Activated CD4-positive, alpha-beta T cell treated with anti-CD3 and anti-CD28 coated beads, Interleukin-10, Interleukin-2, amounts not matched to agents 100 ng/mL and 50 ng/mL, durations not matched to agents 16 hours and 8 hours (primary cell): ENCODE data around the gene LAMA5.

Experiments
- DNase-seq: peaks from one replicate; pipeline ENCODE4 v3.0.0-alpha.2; 2020

The LAMA5 gene

DNA sequence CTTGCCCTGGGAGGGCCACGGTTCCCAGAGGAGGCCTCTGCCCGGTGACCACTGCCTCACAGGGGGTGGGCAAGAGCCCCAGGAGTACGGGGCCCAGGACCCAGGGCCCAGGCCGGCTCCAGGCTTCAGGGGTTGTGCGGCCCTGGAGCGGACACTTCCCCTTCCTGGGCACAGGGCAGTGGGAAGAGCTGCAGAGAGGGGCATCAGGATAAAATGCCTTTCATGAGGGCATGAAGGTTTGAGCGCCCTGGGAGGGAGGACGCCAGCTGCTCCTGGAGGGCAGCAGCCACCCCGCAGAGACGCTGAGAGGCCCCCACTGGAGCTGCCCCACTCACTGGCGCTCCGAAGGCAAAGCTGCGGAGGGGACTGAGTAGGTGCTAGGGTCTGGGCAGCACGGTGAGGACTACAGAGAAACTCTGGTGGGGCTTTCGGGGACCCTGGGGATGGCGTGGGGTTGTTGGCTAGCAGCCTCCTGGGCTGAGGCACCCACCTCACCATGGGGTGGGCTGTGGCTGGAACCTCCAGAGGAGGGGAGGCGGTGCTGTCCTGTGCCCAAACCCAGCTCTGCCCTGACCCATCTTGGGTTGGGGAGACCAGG lies 10.4 kb downstream of the LAMA5 start:
- DNase-seq: no peak

DNA sequence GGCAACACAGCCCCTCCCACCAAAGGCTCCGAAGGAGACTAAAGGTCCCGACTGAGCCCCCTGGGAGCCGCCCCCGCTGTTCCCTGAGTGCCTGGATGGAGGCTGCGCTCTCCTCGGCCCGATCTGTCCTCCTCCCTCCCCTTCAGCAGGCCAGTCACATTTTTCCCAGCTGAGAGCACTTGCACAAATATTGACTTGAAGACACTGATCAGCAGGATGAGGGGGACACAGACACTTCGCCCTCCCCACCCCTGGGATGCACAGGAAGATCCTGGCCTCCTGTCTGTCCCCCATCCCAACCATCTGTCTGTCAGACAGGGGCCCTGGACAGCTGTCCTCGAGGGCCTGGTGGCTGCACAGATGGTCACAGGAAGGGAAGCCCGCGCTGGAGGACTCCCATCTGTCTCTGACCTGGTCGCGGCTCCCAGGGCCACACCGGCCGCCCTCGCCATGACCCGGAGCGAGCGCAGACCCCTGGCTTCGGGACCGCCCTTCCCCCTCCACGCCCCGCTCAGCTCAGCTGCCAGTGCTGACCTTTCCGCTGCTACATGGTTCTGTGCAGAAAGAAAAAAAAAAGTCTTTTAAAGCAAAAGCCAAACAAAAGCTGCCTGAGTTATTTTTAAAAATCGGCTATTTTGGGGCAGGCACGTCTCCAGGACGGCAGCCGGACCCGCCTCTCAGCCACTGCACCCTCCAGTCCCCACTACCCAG lies 11.1 kb downstream of the LAMA5 start:
- DNase-seq: no peak

DNA sequence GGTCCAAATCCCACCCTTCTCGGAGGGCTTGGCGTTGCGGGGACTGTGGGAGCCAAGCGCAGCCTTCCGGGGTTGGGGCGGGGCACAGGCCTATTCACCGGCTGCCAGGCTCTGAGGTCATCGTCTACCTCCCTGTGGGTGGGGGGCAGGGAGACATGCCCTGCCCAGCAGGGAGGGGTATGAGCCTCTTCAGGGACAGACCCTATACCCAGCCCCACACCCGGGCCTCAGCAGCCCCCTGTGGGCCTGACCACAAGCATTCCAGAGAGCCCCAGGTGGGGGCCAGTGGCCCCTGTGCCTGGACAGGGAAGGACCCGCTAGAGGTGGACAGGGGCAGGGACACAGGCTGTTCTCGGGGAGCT lies 11.6 kb downstream of the LAMA5 start:
- DNase-seq: no peak

- no peak for DNase-seq
Measured at GRCh38 chr20:62354811-62355341, 12.2 kb downstream of the LAMA5 start.

- DNase-seq: no peak
Measured at GRCh38 chr20:62354031-62354808, 12.9 kb downstream of the LAMA5 start.

DNA sequence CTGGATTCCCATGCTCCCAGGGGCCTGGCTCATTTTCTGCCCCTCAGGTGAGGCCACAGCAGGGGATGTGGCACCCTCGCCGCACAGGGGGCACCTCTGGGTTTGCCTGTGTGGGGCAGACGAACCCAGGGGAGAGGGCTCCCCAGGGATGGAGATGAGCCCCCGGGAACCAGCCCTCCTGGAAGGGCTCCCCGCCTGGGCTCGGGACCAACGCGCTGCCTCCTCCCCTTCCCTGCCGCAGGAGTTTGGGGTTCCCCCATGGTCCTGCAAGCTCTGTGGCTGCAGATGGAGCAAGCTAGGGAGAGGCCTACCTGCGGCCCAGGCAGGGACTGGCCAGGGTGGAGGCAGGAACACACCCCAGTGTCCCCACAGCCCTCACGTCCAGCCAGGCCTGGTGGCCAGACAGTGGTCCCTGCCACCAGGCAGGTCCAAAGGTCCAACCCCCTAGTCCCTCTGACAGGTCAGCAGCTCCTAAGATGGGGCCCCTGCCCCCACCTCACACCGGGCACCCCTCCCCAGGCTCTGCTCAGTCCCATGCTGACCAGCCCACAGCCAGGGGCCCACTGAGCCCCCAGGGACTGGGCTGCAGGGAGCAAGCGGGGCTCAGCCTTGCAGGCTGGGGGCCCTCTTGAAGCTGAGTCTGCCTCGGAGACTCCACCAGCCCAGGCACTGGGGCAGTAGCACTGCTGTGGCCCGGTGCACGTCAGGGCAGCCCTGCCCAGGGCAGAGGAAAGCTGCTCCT lies 13.7 kb downstream of the LAMA5 start:
- DNase-seq: no peak

GRCh38 chr20:62352402-62353288 lies 14.5 kb downstream of the LAMA5 start:
- no peak for DNase-seq

DNA sequence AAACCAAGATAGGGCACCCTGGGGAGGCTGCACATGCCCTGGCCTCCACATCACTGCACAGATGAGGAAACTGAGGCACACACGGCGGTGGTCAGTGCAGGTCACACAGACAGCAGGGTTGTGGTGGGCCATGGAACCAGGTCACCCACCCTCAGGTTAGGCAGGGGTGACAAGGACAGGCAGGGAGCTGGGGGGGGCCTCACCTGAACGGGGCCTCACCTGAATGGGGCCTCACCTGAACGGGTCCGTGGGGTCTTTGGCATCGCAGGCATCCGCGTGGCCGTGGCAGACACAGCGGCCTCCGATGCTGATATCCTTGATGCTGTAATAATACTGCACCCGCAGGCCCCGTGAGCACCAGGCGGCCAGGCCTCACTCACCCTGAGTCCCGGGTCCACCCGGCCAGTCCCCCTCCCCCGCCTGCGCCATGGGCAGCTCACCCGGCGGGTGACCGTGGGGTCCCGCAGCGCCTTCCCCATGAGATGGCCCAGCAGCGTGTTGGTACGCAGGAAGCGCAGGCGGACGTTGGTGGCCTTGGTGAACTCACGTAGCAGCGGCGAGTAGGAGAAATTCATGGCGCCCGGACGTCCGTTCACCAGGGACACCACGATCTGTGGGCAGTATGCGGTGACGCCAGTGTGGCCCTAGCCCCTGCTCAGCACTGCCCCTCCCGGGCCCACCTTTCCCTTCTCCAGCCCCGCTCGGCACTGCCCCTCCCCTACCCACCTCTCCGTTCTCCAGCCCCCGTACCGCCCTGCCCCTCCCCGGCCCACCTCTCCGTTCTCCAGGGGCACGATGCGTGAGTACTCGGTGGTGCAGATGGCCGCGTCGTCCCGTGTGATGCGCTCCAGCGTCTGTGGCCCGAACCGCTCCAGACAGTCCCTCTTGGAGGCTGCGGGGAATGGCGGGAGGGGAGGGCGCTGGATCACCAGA lies 15.4 kb downstream of the LAMA5 start:
- DNase-seq: no peak

GRCh38 chr20:62350629-62351422 lies 16.3 kb downstream of the LAMA5 start:
- no peak for DNase-seq

- DNase-seq: no peak
Measured at GRCh38 chr20:62350098-62350628, 16.9 kb downstream of the LAMA5 start.

DNA sequence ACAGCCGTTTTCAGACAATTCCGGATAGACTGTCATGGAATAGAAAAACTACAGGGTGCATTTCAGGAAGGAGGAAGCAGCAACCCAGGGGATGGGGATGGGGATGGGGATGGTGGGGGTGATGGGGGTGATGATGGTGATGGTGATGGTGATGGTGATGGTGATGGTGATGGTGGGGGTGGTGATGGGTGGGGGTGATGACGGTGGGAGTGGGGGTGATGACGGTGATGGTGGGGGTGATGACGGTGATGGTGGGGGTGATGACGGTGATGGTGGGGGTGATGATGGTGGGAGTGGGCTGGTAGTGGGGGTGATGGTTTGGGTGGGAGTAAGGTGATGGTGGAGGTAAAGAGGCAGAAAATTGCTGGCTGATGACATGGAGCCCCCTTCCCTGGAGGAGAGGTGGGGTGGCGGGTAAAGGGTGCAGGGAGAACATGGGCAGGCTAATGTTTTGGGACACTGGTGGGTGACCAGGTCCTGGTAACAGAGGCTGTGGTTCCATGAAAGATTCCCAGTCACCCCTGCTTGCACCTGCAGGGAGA lies 17.5 kb downstream of the LAMA5 start:
- DNase-seq: no peak

DNA sequence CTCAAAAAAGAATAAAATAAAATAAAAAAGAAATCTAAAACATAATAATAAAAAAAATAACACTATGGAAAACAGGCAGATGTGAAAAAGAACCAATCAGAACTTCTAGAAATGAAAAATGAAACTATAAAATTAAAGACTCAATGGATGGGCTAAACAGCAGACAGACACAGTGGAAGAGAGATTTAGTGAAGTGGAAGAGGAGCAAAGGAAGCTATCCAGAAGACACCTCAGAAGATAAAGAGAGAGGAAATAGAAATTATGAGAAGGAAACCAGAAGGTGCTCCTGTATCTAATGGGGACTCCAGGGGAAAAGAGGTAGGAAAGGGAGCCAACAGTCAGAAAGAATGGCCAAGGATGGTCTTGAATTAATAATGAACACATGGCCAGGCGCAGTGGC lies 18.5 kb downstream of the LAMA5 start:
- DNase-seq: no peak

DNA sequence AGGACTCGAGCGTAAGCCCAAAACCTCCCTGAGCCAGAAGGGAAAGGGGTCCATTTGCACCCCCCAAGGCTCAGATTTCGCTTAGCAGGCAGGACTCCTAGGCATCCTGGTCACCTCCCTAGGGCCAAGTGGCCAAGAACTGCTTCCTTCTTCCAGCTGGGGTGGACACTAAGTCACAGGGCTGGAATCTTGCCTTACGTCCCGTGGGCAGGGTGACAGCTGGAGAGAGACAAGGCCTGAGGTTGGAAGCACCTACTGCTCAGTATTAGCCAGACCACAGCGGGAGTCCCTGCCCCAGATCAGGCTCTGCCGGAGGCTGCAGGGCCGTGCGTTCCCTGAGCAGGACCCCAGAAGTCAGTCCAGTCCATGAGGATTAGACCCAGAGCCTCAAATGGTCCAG lies 19.7 kb downstream of the LAMA5 start:
- no peak for DNase-seq

DNA sequence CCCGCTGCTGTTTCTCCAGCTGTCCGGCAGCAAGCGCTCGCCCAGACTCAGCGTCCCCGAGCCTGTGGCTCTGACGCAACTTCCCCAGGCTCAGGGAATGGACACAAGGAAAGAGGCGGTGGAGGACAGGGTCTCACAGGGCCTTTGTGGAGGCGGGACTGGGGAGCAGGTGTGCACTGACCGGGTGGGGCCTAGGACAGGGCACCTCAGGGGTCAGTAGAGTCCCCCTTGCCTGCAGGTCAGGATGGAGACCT lies 20.0 kb downstream of the LAMA5 start:
- no peak for DNase-seq

DNA sequence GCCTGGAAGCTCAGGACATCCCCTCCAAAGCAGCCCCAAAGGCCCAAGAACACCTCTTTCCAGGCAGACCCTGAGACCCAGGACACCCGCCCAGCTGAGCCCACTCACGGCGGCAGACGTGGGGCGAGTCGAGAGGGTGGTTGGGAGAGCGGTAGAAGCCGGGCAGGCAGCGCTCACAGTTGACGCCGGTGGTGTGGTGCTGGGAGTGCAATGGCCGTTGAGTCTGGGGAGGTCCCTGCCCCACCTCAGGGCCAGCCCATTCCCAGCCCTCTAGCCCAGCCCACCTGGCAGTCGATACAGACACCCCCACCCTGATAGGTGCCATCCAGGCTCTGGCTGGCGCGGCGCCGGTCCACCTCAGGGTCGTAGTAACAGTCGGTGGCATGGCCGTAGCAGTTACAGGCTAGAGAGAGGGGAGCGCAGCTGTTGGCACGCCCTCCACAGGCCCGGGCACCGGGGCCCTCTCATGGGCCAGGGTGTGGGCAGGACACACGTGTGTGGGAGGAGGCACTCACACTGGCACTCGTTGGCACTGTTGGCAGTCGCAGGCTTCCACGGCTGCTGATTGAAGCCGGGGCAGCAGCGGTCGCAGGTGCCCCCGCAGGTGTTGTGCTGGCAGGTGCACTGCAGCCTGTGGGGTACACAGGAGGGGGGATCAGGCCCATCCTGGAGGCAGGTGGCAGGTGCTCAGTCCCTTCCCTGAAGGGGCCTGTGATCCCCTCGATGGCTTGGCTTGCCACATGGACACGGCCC lies 20.5 kb downstream of the LAMA5 start:
- no peak for DNase-seq

- no peak for DNase-seq
Measured at GRCh38 chr20:62345681-62346370, 21.3 kb downstream of the LAMA5 start.

GRCh38 chr20:62344782-62345181 lies 22.3 kb downstream of the LAMA5 start:
- no peak for DNase-seq

- no peak for DNase-seq
Measured at GRCh38 chr20:62344092-62344491, 23.0 kb downstream of the LAMA5 start.

DNA sequence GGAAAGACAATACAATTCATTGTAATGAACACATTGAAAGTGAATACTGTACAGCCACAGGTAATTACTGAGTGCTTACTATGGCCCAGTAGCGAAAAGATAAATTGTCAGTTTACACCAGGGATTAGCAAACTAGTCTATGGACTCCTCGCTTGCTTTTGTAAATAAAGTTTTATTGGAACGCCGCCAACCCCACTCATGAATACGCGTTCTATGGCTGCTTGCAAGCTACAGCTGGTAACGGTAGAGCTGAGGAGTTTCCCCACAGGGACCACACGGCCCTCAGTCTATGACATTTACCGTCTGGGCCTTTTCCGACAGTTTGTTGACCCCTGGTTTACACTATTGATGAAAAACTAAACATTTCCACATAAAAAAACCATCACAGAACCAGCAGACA lies 24.2 kb downstream of the LAMA5 start:
- DNase-seq: no peak
